ENCODE results near the gene MORN3.
"Not testable (repeated sequence)": the region's sequence is repeated elsewhere in the genome, so short reads cannot be mapped to it uniquely, and the experiment has no call there.

Gene MORN3

GRCh38 chr12:121637231-121637914, 32.1 kb downstream of the MORN3 start:
- peak; percentile 59 for DNase-seq

- DNase-seq, result peak; percentile 22
Measured at GRCh38 chr12:121634836-121635235, 34.6 kb downstream of the MORN3 start.

- DNase-seq, result not testable (repeated sequence)
Measured at GRCh38 chr12:121633833-121634196, 35.6 kb downstream of the MORN3 start.

GRCh38 chr12:121632069-121632970, 37.1 kb downstream of the MORN3 start:
- no peak for DNase-seq

- DNase-seq, result no peak
Measured at GRCh38 chr12:121630791-121631355, 38.6 kb downstream of the MORN3 start.

GRCh38 chr12:121628536-121628935, 40.9 kb downstream of the MORN3 start:
- no peak for DNase-seq

GRCh38 chr12:121628037-121628436, 41.4 kb downstream of the MORN3 start:
- no peak for DNase-seq

GRCh38 chr12:121626853-121627640, 42.4 kb downstream of the MORN3 start:
- DNase-seq, result peak; percentile 50

GRCh38 chr12:121626087-121626852, 43.2 kb downstream of the MORN3 start, which contains the start of gene ORAI1:
Gene ORAI1, plus strand, starts transcription at chr12:121626530.
- peak; percentile 77 for DNase-seq

GRCh38 chr12:121620333-121620891, 49.0 kb downstream of the MORN3 start:
- DNase-seq, result no peak

- no peak for DNase-seq
Measured at GRCh38 chr12:121618659-121619233, 50.7 kb downstream of the MORN3 start.

- DNase-seq, result no peak
Measured at GRCh38 chr12:121614872-121615467, 54.5 kb downstream of the MORN3 start.

- DNase-seq, result no peak
Measured at GRCh38 chr12:121613462-121613861, 56.0 kb downstream of the MORN3 start.

GRCh38 chr12:121611306-121611705, 58.1 kb downstream of the MORN3 start:
- DNase-seq, result no peak

GRCh38 chr12:121610239-121611149, 59.0 kb downstream of the MORN3 start:
- no peak for DNase-seq

GRCh38 chr12:121608301-121608700, 61.2 kb downstream of the MORN3 start:
- DNase-seq, result no peak

- no peak for DNase-seq
Measured at GRCh38 chr12:121603581-121603980, 65.9 kb downstream of the MORN3 start.

- no peak for DNase-seq
Measured at GRCh38 chr12:121602766-121603165, 66.7 kb downstream of the MORN3 start.

- DNase-seq, result no peak
Measured at GRCh38 chr12:121600702-121601336, 68.6 kb downstream of the MORN3 start.

All from GF-D8 (cell line).